ENCODE results near the gene WNT3A. TPM values are rescaled to one million over a fixed set of nuclear protein-coding genes. Genes with fewer than 3 reads are reported as not detected.
"Not testable (repeated sequence)": the region's sequence is repeated elsewhere in the genome, so short reads cannot be mapped to it uniquely, and the experiment has no call there.

The WNT3A gene
- total RNA-seq, 1 donor from 2014 or later = not detected

DNA sequence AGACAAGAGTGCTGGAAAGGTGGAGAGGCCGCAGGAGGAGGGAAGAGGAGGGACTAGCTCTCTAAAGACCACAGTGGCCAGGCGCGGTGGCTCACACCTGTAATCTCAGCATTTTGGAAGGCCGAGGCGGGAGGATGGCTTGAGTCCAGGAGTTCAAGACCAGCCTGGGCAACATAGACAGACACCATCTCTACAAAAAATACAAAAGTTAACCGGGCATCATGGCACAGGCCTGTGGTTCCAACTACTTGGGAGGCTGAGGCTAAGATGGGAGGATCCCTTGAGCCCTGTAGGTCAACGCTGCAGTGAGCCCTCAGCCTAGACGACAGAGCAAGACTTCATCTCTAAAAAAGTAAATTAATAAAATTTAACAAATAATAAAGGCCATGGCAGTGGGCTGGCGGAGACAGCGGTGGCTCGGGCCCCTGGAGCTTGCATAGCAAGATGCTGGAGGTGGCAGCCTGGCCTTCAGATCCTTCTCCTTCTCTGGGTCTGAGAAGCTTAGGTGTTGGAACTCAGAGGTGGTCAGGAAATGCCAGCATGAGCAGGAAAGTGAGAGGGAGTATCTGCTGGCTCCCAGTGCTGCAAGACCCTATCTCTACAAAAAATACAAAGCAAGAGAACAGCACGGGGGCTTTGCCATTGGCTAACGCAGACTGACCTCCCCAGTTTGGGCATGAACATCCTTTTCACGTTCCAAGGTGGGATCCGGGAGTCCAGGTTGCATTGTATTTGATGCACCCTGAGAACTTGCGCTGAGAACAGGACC, 10.7 kb downstream of the WNT3A start:
- no peaks in the 10 kb centered on the region for H3K4me1 ChIP-seq
- no peaks in the 10 kb centered on the region for H3K36me3 ChIP-seq
- H3K27ac ChIP-seq = no peak overlapping the region
- TF ChIP-seq, protein P1, sequence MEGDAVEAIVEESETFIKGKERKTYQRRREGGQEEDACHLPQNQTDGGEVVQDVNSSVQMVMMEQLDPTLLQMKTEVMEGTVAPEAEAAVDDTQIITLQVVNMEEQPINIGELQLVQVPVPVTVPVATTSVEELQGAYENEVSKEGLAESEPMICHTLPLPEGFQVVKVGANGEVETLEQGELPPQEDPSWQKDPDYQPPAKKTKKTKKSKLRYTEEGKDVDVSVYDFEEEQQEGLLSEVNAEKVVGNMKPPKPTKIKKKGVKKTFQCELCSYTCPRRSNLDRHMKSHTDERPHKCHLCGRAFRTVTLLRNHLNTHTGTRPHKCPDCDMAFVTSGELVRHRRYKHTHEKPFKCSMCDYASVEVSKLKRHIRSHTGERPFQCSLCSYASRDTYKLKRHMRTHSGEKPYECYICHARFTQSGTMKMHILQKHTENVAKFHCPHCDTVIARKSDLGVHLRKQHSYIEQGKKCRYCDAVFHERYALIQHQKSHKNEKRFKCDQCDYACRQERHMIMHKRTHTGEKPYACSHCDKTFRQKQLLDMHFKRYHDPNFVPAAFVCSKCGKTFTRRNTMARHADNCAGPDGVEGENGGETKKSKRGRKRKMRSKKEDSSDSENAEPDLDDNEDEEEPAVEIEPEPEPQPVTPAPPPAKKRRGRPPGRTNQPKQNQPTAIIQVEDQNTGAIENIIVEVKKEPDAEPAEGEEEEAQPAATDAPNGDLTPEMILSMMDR (IDR thresholded peaks at IDR 0.05) = no peak
- TF ChIP-seq POLR2A (IDR thresholded peaks at IDR 0.05) (no peak), POLR2AphosphoS5 (IDR thresholded peaks at IDR 0.05; ENCODE audit: insufficient read depth in 1 of 2, low read depth in 1 of 2) (no peak)
- no peaks in the 10 kb centered on the region for H3K9me3 ChIP-seq
- intact Hi-C loops (cut with DNase I) = no loop called here
- no peak overlapping the region for H3K4me3 ChIP-seq
- H3K27me3 ChIP-seq = no peaks in the 10 kb centered on the region
- DNase-seq (ENCODE audit: extremely low spot score in 2 of 2) = no peak

GRCh38 chr1:228018125-228018398, 11.3 kb downstream of the WNT3A start:
- Histone ChIP-seq H3K36me3 (no peaks in the 10 kb centered on the region), H3K27ac (no peak overlapping the region), H3K4me3 (no peak overlapping the region), H3K9me3 (no peaks in the 10 kb centered on the region), H3K4me1 (no peaks in the 10 kb centered on the region), H3K27me3 (no peaks in the 10 kb centered on the region)
- intact Hi-C loops (cut with DNase I) = no loop called here
- DNase-seq (ENCODE audit: extremely low spot score in 2 of 2) = no peak
- TF ChIP-seq POLR2AphosphoS5 (IDR thresholded peaks at IDR 0.05; ENCODE audit: insufficient read depth in 1 of 2, low read depth in 1 of 2) (no peak), POLR2A (IDR thresholded peaks at IDR 0.05) (no peak)
- TF ChIP-seq, protein P1 (IDR thresholded peaks at IDR 0.05) = no peak

- TF ChIP-seq POLR2A (IDR thresholded peaks at IDR 0.05) (no peak), POLR2AphosphoS5 (IDR thresholded peaks at IDR 0.05; ENCODE audit: insufficient read depth in 1 of 2, low read depth in 1 of 2) (no peak)
- TF ChIP-seq, protein P1 (IDR thresholded peaks at IDR 0.05) = no peak
- intact Hi-C loops (cut with DNase I) = no loop called here
Measured at GRCh38 chr1:228018961-228019721, 12.3 kb downstream of the WNT3A start.

GRCh38 chr1:228019722-228020083, 12.9 kb downstream of the WNT3A start:
- DNase-seq (ENCODE audit: extremely low spot score in 2 of 2); H3K9me3 ChIP-seq; H3K27me3 ChIP-seq; H3K4me1 ChIP-seq; H3K36me3 ChIP-seq; H3K27ac ChIP-seq; H3K4me3 ChIP-seq; intact Hi-C loops (cut with DNase I): not testable (repeated sequence)

More at GRCh38 chr1:228018961-228019721, 12.3 kb downstream of the WNT3A start:
- Histone ChIP-seq H3K27me3 (no peaks in the 10 kb centered on the region), H3K4me3 (no peak overlapping the region), H3K27ac (no peak overlapping the region), H3K9me3 (no peaks in the 10 kb centered on the region), H3K36me3 (no peaks in the 10 kb centered on the region), H3K4me1 (no peaks in the 10 kb centered on the region)
- no peak for DNase-seq (ENCODE audit: extremely low spot score in 2 of 2)

GRCh38 chr1:228020686-228021354, 14.0 kb downstream of the WNT3A start:
- Histone ChIP-seq H3K27ac (no peak overlapping the region), H3K36me3 (no peaks in the 10 kb centered on the region), H3K9me3 (no peaks in the 10 kb centered on the region), H3K4me3 (no peak overlapping the region), H3K27me3 (no peaks in the 10 kb centered on the region), H3K4me1 (no peaks in the 10 kb centered on the region)
- no peak for DNase-seq (ENCODE audit: extremely low spot score in 2 of 2)
- TF ChIP-seq POLR2A (IDR thresholded peaks at IDR 0.05) = no peak
- no peak for TF ChIP-seq POLR2AphosphoS5 (IDR thresholded peaks at IDR 0.05; ENCODE audit: insufficient read depth in 1 of 2, low read depth in 1 of 2)
- TF ChIP-seq, protein P1 (IDR thresholded peaks at IDR 0.05) = no peak
- intact Hi-C loops (cut with DNase I) = no loop called here

All from vagina (tissue), 2 donors.